ENCODE measurements around the gene SACM1L.
"Not testable (repeated sequence)": the region's sequence is repeated elsewhere in the genome, so short reads cannot be mapped to it uniquely, and the experiment has no call there.

The SACM1L gene

GRCh38 chr3:45741742-45742460, 52.7 kb downstream of the SACM1L start:
- DNase-seq (ENCODE audit: low read depth), result no peak

DNA sequence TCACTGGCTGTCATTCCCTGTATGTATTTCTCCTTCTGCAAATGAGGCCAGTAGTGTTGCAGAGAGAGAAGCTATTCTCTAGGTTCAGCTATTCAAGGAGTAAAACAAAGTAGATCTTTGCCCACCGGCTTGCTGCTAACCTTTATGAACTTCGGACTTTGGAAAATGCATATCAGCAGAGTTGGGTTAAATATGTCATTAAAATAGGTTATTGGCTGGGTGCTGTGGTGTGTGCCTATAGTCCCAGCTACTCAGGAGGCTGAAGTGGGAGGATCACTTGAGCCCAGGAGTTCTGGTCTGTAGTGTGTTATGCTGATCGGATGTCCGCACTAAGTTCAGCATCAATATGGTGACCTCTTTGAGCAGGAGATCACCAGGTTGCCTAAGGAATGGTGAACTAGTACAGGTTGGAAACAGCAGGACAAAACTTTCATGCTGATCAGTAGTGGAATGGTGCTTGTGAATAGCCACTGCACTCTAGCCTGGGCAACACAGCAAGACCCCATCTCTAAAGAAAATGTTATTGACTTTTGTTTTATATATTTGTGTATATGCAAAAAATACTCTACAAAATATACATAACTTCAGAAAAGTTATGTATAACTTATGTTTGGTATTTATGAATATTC, 53.4 kb downstream of the SACM1L start:
- DNase-seq (ENCODE audit: low read depth), result no peak

GRCh38 chr3:45746165-45746776, 57.1 kb downstream of the SACM1L start:
- DNase-seq (ENCODE audit: low read depth), result no peak

- DNase-seq (ENCODE audit: low read depth), result no peak
Measured at GRCh38 chr3:45746777-45747622, 57.8 kb downstream of the SACM1L start.

DNA sequence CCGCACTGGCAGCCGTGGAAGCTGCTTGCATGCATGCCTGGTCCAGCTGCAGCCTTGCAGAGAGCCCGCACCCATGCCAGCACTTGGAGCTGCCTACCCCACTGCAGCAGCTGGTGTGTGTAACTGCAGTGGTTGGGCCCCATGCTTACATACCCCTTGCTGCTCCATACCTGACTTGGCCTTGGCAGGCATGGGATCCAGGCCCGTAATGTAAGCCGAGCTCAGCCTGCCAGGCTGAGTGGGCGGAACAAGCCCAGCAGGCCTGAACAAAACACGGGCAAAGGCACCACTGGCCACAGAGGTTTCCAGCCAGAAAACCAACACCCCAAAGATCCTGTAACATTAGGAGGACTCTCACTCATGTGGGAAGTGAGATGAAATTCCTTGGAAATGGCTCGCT, 58.9 kb downstream of the SACM1L start:
- no peak for DNase-seq (ENCODE audit: low read depth)

- DNase-seq (ENCODE audit: low read depth), result not testable (repeated sequence)
Measured at GRCh38 chr3:45749036-45749600, 59.9 kb downstream of the SACM1L start.

DNA sequence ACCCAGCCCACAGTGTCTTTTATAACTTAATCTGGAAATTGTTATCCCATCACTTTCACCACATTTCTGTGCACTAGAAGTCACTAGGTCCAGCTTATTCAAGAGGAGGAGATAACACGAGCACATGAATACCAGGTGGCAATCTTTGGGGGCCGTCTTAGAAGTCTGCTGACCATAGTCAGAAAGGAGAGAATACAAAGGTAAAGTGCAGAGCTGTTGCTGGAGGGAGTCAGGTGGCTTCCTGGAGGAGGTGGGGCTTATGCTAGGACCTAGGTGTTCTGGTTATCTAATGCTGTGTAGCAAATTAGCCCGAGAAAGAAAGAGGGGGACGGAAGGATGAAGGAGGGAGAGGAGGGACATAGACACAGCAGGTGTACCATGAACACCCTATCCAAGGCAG, 60.7 kb downstream of the SACM1L start:
- DNase-seq (ENCODE audit: low read depth), result no peak

DNA sequence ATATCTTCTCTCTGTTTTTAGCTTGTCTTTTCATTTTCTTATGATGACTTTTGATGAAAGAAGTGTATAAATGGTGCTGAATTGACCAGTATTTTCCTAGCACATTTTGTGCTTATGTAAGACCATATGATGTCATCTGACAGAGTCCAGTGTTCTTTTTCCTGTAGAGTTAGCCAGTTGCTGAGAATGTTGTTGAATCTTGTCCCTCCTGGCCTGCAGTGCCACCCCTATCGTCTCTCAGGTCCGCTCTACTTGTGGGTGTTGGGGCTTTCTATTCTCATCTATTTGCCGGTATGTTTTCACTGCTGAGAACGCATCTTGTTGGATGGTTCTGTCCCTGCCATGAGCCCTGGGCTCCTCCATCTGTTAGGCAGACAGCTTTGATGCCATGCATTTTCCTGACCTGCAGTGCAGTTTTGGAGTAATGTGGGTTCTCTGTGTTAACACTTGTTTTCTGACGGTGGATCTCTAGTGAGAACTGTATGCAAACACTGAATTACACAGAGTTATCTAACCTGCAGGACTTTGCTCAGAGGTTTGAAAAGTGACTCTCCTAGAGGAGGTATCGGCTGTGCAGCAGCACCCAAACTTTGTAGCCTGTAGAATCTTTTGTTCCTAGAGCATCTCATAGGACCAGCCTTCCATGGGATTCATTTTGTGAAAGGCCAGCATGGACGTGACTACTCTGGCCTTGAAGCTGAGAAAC, 62.5 kb downstream of the SACM1L start:
- no peak for DNase-seq (ENCODE audit: low read depth)

DNA sequence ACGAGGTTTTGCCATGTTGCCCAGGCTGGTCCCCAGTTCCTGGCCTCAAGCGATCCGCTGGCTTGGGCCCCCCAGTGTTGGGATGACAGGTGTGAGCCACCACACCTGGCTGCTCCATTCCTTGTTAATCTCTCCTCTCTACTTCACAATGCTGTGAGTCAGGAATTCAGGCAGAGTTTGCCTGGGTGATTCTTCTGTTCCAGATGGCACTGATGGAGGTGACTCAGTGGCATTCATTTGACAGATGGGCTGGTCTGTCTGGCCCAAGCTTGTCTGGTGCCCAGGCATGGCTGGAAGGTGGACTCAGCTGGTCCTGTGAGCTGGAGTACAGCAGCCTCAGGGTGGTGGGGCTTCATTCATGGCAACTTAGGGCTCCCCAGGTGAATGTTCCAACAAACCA, 63.9 kb downstream of the SACM1L start:
- DNase-seq (ENCODE audit: low read depth), result no peak

DNA sequence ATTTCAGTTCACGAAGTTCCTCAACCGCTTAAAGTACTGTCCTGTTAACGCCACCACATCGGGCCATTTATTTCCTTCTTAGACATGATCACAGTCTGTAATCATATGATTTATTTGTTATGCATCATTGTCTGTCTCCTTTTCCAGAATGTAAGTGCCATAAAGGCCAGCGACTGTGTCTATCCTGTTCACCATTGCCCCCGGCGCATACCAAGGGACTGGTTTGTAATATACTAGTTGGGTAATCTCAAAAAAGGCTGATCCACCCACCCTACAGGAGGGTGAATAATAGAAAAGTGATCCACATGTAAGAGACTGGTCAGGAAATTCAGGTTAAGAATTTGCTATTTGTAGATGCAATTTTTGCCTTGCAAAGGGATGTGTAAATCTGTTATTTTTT, 65.3 kb downstream of the SACM1L start:
- DNase-seq (ENCODE audit: low read depth), result no peak

DNA sequence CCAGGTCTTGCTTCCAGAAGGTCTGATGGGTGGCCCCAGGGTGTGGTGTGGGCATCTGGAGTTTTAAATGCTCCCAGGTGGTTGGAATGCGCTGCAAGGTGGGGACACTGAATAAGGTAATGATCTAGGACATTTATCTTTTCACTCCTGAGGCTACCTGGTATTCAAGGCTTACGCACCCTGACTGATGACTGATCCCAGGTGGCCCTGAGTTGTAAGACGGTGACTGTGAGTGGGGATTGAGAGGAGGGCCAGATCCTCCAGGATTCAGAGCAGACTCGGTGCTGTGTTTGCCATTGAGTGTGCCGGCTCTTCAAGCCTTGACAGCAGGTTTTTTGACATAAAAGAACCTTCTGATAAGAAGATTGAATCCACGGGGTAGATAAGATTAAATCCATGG, 66.9 kb downstream of the SACM1L start:
- DNase-seq (ENCODE audit: low read depth), result no peak

DNA sequence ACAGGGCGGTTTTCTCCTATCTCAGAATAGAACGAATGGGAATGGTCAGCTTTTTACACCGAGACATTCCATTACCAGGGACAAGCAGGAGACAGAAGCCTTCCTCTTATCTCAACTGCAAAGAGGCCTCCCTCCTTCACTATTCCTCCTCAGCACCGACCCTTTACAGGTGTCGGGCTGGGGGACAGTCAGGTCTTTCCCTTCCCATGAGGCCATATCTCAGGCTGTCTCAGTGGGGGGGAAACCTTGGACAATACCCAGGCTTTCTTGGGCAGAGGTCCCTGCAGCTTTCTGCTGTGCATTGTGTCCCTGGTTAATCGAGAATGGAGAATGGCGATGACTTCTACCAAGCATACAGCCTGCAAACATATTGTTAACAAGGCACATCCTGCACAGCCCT, 67.9 kb downstream of the SACM1L start:
- not testable (repeated sequence) for DNase-seq (ENCODE audit: low read depth)

- no peak for DNase-seq (ENCODE audit: low read depth)
Measured at GRCh38 chr3:45758871-45759270, 69.7 kb downstream of the SACM1L start.

GRCh38 chr3:45759851-45760250, 70.7 kb downstream of the SACM1L start:
- no peak for DNase-seq (ENCODE audit: low read depth)

GRCh38 chr3:45760878-45761711, 71.9 kb downstream of the SACM1L start:
- peak; percentile 17 for DNase-seq (ENCODE audit: low read depth)

GRCh38 chr3:45761831-45762230, 72.6 kb downstream of the SACM1L start:
- DNase-seq (ENCODE audit: low read depth), result no peak

DNA sequence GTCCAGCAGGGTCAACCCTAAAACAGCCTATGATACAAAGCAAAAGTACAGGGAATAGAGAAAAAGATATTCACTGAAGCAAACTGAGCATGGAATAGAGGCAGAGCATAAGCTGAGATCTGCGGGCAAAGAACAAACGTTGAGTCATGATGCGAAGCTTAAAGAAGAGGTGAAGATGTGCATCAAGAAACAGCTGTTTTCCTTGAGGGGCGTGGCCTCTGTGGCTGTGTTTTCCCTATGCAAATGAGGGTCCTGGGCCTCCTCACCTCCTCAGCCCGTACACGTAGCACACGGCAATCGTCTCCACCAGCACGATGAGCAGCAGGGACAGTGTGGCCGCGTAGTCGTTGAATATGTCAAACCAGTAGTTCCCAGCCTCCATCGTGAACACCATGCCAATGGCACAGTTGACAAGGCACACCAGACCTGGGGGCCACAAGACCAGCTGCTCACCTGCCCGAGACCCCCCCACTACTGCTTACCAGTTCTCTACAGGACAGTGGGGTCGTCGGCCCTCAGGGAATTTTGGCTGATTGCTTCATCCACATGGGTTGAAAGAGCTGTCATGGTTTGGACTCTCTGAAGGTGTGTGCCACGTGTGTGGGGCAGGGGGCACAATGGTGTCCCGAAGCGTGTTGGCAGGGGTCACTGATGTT, 73.6 kb downstream of the SACM1L start:
- DNase-seq (ENCODE audit: low read depth), result no peak

DNA sequence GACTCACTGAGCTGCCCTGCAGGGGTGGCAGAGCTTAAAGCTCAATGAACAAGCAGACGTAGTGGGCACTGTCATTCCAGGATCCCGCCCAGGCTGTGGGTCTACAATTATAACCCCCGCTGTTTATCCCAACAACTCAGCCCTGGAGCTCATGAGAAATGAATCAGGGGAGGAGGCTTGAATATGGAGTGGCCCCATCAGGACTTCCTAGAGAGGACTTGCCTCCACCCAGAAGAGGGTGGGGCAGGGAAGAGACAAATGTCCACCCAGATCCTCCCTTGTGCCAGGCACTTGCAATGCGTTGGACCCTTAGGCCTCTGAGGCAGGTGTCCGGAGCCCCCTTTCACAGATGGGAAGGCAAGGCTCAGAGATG, 74.1 kb downstream of the SACM1L start:
- DNase-seq (ENCODE audit: low read depth), result no peak

DNA sequence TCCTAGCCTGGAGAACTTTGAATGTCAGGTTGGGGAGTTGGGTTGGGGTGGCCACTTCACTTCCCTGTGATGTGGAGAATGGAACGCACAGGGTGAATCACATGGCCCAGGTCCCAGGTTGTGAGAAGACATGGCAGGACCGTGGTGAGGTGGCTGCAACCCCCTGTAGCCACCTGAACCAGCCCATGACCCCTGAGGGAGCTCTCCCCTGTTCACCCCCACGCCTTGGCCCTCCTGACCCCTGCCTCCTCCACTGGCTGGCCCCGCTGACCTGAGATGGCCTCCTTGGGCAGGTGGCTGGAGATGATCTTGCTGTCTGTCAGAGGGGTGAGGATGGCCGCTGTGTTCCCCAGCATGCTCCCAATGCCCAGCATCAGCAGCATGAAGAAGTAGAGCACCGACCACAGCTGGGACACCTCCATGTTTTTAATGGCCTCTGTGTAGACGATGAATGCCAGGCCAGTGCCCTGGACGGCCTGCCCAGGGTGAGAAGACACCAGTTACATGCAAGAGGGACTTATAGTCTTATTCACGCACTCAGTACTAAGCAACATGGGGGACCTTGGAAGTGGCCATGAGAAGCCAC, 76.2 kb downstream of the SACM1L start:
- no peak for DNase-seq (ENCODE audit: low read depth)

DNA sequence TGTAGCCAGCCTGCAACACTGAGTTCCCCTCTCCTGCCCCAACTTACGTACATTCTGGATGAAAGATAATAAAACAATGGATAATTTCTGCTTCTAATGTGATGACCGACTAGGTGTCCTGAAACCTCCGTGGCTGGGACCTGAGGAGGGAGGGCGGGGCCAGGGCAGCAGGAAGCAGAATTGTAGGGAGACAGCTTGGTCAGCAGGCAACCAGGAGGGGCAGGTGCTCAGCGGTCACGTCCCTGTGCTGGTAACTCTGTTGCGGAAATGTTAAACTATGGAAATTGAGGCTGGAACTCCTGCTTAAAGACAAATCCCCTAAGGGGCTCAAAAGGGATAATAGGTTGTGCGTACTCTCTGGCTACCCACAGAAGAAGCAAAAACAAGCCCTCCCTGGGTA, 76.8 kb downstream of the SACM1L start:
- no peak for DNase-seq (ENCODE audit: low read depth)

All from activated T-cell treated with anti-CD3 and anti-CD28 coated beads for 1 hour (primary cell).